Measurements from ENCODE around the gene JAML.

Gene JAML

GRCh38 chr11:118224511-118225188 lies at the start of gene JAML:
JAML (minus strand) TSS chr11:118225011; CDS start chr11:118214866, 10,145 bp downstream.
- H3K4me3 ChIP-seq (ENCODE audit: low read depth, low read length): no peak within 1 kb of the TSS

- no peak overlapping the region for H3K4me3 ChIP-seq (ENCODE audit: low read depth, low read length)
These were observed 49.4 kb upstream of the JAML start for GRCh38 chr11:118274186-118274585.

GRCh38 chr11:118272001-118272400 lies 47.2 kb upstream of the JAML start:
- H3K4me3 ChIP-seq (ENCODE audit: low read depth, low read length): no peak overlapping the region

GRCh38 chr11:118267486-118267885 lies 42.7 kb upstream of the JAML start:
- H3K4me3 ChIP-seq (ENCODE audit: low read depth, low read length): no peak overlapping the region

GRCh38 chr11:118265954-118266353 lies 41.1 kb upstream of the JAML start:
- no peak overlapping the region for H3K4me3 ChIP-seq (ENCODE audit: low read depth, low read length)

GRCh38 chr11:118264569-118265465 lies 40.0 kb upstream of the JAML start:
- no peak overlapping the region for H3K4me3 ChIP-seq (ENCODE audit: low read depth, low read length)

GRCh38 chr11:118263695-118264568 lies 39.1 kb upstream of the JAML start, which contains the start of gene MPZL2:
MPZL2 (minus strand) TSS chr11:118264297; CDS start chr11:118264153, 144 bp downstream.
- peak within 1 kb of the TSS; percentile 42 for H3K4me3 ChIP-seq (ENCODE audit: low read depth, low read length)

GRCh38 chr11:118263112-118263511 lies 38.3 kb upstream of the JAML start:
- no peak overlapping the region for H3K4me3 ChIP-seq (ENCODE audit: low read depth, low read length)

GRCh38 chr11:118260353-118260752 lies 35.5 kb upstream of the JAML start:
- H3K4me3 ChIP-seq (ENCODE audit: low read depth, low read length): no peak overlapping the region

- H3K4me3 ChIP-seq (ENCODE audit: low read depth, low read length): no peak overlapping the region
These were observed 34.3 kb upstream of the JAML start for GRCh38 chr11:118259138-118259537.

- H3K4me3 ChIP-seq (ENCODE audit: low read depth, low read length): no peak overlapping the region
These were observed 33.6 kb upstream of the JAML start for GRCh38 chr11:118258410-118258809.

GRCh38 chr11:118252688-118253087 lies 27.9 kb upstream of the JAML start:
- H3K4me3 ChIP-seq (ENCODE audit: low read depth, low read length): peak overlapping the region; percentile 81

- H3K4me3 ChIP-seq (ENCODE audit: low read depth, low read length): peak within 1 kb of the TSS; percentile 81
These were observed 27.2 kb upstream of the JAML start, which contains the start of gene MPZL3 for GRCh38 chr11:118251858-118252652. MPZL3 (minus strand) TSS chr11:118252365; CDS start chr11:118252294, 71 bp downstream.

- H3K4me3 ChIP-seq (ENCODE audit: low read depth, low read length): no peak overlapping the region
These were observed 22.2 kb upstream of the JAML start for GRCh38 chr11:118247041-118247440.

- H3K4me3 ChIP-seq (ENCODE audit: low read depth, low read length): no peak overlapping the region
These were observed 21.2 kb upstream of the JAML start for GRCh38 chr11:118245936-118246562.

- no peak overlapping the region for H3K4me3 ChIP-seq (ENCODE audit: low read depth, low read length)
These were observed 19.4 kb upstream of the JAML start for GRCh38 chr11:118243993-118244762.

GRCh38 chr11:118243161-118243560 lies 18.4 kb upstream of the JAML start:
- H3K4me3 ChIP-seq (ENCODE audit: low read depth, low read length): no peak overlapping the region

- no peak overlapping the region for H3K4me3 ChIP-seq (ENCODE audit: low read depth, low read length)
These were observed 16.9 kb upstream of the JAML start for GRCh38 chr11:118241764-118242098.

All from iPS-11a (cell line).